ENCODE measurements around the gene LRP5. TPM values are rescaled to one million over a fixed set of nuclear protein-coding genes. Genes with fewer than 3 reads are reported as not detected.

LRP5 gene
- total RNA-seq, 1 experiment from 2014 or later, result 129 TPM

DNA sequence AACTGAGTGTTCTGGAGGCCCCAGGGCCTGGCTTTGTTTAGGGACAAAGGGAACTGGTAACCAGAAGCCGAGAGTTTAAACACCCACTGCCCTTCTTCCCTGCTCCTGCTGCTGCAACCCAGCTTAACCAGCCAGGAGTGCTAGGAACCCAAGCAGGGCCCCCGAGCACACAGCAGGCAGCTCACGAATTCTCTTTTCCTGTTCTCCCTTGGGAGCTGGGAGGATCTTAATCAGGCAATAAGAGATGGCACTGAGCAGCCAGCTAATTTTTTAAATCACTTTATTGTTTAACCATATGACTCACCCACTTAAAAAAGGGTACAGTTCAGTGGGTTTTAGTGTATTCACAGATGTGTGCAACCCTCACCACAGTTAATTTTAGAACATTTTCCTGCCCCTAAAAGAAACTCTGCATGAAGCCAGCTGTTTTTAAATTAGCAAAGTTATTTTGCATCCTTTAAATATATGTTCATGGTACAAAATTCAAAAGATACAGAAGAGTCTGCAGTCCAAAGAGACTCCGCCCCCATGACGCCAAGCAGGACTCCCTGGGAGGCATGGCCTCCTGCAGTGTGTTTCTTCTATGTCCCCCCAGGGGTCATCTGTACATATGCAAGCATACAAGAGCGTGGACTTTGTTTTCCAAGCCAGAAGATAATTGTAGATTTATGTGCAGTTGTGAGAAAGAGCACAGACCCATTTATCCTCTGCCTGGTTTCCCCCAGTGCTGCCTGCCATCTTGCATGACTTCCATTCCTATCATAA is 129.3 kb downstream of the LRP5 start:
- CTCF ChIA-PET, result no interaction called here
- H3K4me2 ChIP-seq, result no peak overlapping the region
- peaks cover 5% of the 10 kb centered on the region; the same call in 1 of the 2 replicates for H3F3A ChIP-seq (ENCODE audit: insufficient read depth, low read depth)
- H3K4me1 ChIP-seq (replicated peaks; ENCODE audit: insufficient read depth), result 0 out of 2 replicates have a peak, but pooled peaks cover 7% of the 10 kb centered on the region
- intact Hi-C loops (cut with micrococcal nuclease; ENCODE audit: unreplicated experiment), result no loop called here
- no TSS peak for BruUV-seq (replicated peaks)
- H3K36me3 ChIP-seq (ENCODE audit: low read depth), result peaks cover 4% of the 10 kb centered on the region; the same call in 1 of the 2 replicates
- H3K79me2 ChIP-seq (ENCODE audit: low read depth), result no peaks in the 10 kb centered on the region
- no peak for DNase-seq
- no peaks in the 10 kb centered on the region for H3K9me3 ChIP-seq (ENCODE audit: insufficient read depth, low read depth)
- no peaks in the 10 kb centered on the region for H3K9me2 ChIP-seq (ENCODE audit: insufficient read depth)
- POLR2A ChIA-PET (ENCODE audit: unreplicated experiment), result no interaction called here
- TF ChIP-seq EZH2 (IDR thresholded peaks at IDR 0.05; ENCODE audit: low read depth), result no peak
- TF ChIP-seq, protein P1, sequence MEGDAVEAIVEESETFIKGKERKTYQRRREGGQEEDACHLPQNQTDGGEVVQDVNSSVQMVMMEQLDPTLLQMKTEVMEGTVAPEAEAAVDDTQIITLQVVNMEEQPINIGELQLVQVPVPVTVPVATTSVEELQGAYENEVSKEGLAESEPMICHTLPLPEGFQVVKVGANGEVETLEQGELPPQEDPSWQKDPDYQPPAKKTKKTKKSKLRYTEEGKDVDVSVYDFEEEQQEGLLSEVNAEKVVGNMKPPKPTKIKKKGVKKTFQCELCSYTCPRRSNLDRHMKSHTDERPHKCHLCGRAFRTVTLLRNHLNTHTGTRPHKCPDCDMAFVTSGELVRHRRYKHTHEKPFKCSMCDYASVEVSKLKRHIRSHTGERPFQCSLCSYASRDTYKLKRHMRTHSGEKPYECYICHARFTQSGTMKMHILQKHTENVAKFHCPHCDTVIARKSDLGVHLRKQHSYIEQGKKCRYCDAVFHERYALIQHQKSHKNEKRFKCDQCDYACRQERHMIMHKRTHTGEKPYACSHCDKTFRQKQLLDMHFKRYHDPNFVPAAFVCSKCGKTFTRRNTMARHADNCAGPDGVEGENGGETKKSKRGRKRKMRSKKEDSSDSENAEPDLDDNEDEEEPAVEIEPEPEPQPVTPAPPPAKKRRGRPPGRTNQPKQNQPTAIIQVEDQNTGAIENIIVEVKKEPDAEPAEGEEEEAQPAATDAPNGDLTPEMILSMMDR (conservative IDR thresholded peaks at IDR 0.05), result no peak
- no peak overlapping the region for H2AFZ ChIP-seq
- no peak overlapping the region for H3K4me3 ChIP-seq
- no peaks in the 10 kb centered on the region for H3K27me3 ChIP-seq (ENCODE audit: insufficient read depth, low read depth)
- H3K27ac ChIP-seq, result no peak overlapping the region
- H4K20me1 ChIP-seq (ENCODE audit: insufficient read depth), result peaks cover 4% of the 10 kb centered on the region

DNA sequence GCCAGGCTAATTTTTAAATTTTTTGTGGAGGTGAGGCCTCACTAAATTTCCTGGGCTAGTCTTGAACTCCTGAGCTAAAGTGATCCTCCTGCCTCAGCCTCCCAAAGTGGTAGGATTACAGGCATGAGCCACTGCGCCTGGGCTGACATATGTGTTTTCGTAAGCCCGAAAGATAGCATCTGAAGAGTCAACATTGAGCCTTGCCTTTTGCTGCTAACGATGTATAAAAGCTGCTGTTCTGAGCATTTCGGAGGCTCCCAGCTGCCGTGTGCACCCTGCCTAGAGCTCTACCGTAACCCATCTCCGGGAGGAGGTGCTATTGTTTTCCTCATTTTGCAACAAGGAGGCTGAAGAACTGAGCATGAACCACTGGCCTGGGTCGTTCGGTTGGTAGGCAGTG is 130.0 kb downstream of the LRP5 start:
- BruUV-seq (replicated peaks), result no TSS peak
- Histone ChIP-seq H3K9me3 (ENCODE audit: insufficient read depth, low read depth) (no peaks in the 10 kb centered on the region), H3K36me3 (ENCODE audit: low read depth) (peaks cover 9% of the 10 kb centered on the region), H3K4me1 (replicated peaks; ENCODE audit: insufficient read depth) (no peaks in the 10 kb centered on the region), H3K79me2 (ENCODE audit: low read depth) (no peaks in the 10 kb centered on the region), H2AFZ (no peak overlapping the region), H3K4me2 (no peak overlapping the region), H3F3A (ENCODE audit: insufficient read depth, low read depth) (peaks cover 5% of the 10 kb centered on the region; the same call in 1 of the 2 replicates), H3K4me3 (no peak overlapping the region), H3K27ac (no peak overlapping the region), H3K9me2 (ENCODE audit: insufficient read depth) (no peaks in the 10 kb centered on the region), H4K20me1 (ENCODE audit: insufficient read depth) (peaks cover 11% of the 10 kb centered on the region), H3K27me3 (ENCODE audit: insufficient read depth, low read depth) (no peaks in the 10 kb centered on the region)
- intact Hi-C loops (cut with micrococcal nuclease; ENCODE audit: unreplicated experiment), result no loop called here
- TF ChIP-seq, protein P1 (conservative IDR thresholded peaks at IDR 0.05), result no peak
- no peak for TF ChIP-seq EZH2 (IDR thresholded peaks at IDR 0.05; ENCODE audit: low read depth)
- CTCF ChIA-PET, result no interaction called here
- DNase-seq, result no peak
- POLR2A ChIA-PET (ENCODE audit: unreplicated experiment), result no interaction called here

DNA sequence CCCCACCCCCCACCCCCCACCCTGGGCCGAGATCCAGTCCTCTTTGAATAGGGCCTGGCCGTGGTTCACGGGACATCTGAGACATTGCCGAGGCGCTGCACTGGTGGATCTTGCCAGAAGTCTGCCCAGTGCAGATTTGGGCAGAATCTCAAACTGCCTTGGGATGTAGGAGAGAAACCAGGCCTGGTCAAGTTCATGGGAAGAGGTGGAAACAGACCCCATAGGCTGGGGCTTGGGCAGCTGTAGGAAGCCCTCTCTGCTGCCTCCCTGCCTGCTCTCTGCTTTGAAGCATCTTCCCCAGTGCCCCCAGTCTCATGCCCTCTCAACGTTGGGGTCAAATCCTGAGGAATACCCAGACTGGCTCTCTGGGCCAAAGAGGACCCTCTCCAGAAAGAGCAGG is 132.2 kb downstream of the LRP5 start:
- H2AFZ ChIP-seq, result no peak overlapping the region
- TF ChIP-seq, protein P1 (conservative IDR thresholded peaks at IDR 0.05), result no peak
- TF ChIP-seq EZH2 (IDR thresholded peaks at IDR 0.05; ENCODE audit: low read depth), result no peak
- H3K4me3 ChIP-seq, result no peak overlapping the region
- no peak overlapping the region for H3K4me2 ChIP-seq
- no peaks in the 10 kb centered on the region for H3K79me2 ChIP-seq (ENCODE audit: low read depth)
- DNase-seq, result no peak
- intact Hi-C loops (cut with micrococcal nuclease; ENCODE audit: unreplicated experiment), result no loop called here
- H4K20me1 ChIP-seq (ENCODE audit: insufficient read depth), result peaks cover 12% of the 10 kb centered on the region
- H3K36me3 ChIP-seq (ENCODE audit: low read depth), result peaks cover 13% of the 10 kb centered on the region
- no peaks in the 10 kb centered on the region for H3K9me2 ChIP-seq (ENCODE audit: insufficient read depth)
- peaks cover 10% of the 10 kb centered on the region; the same call in 1 of the 2 replicates for H3F3A ChIP-seq (ENCODE audit: insufficient read depth, low read depth)
- no peaks in the 10 kb centered on the region for H3K4me1 ChIP-seq (replicated peaks; ENCODE audit: insufficient read depth)
- BruUV-seq (replicated peaks), result no TSS peak
- CTCF ChIA-PET, result interaction anchor here (0.6 kb wide), 1 partner anchor 581 kb away, joined by 7 read pairs; no protein-coding TSS in a partner anchor
- POLR2A ChIA-PET (ENCODE audit: unreplicated experiment), result no interaction called here
- no peak overlapping the region for H3K27ac ChIP-seq
- H3K27me3 ChIP-seq (ENCODE audit: insufficient read depth, low read depth), result no peaks in the 10 kb centered on the region
- H3K9me3 ChIP-seq (ENCODE audit: insufficient read depth, low read depth), result no peaks in the 10 kb centered on the region
